NCI-H1436 treated with DMSO at 0.1 percent for 48 hours (cell line): Measurements from ENCODE around the gene EIF4ENIF1.
"Not testable (repeated sequence)": the region's sequence is repeated elsewhere in the genome, so short reads cannot be mapped to it uniquely, and the experiment has no call there.

ENCODE experiments used
- DNase-seq: peaks from one replicate; lab custom pipeline; 2025; lab: John Stamatoyannopoulos, UW

EIF4ENIF1 gene, protein sequence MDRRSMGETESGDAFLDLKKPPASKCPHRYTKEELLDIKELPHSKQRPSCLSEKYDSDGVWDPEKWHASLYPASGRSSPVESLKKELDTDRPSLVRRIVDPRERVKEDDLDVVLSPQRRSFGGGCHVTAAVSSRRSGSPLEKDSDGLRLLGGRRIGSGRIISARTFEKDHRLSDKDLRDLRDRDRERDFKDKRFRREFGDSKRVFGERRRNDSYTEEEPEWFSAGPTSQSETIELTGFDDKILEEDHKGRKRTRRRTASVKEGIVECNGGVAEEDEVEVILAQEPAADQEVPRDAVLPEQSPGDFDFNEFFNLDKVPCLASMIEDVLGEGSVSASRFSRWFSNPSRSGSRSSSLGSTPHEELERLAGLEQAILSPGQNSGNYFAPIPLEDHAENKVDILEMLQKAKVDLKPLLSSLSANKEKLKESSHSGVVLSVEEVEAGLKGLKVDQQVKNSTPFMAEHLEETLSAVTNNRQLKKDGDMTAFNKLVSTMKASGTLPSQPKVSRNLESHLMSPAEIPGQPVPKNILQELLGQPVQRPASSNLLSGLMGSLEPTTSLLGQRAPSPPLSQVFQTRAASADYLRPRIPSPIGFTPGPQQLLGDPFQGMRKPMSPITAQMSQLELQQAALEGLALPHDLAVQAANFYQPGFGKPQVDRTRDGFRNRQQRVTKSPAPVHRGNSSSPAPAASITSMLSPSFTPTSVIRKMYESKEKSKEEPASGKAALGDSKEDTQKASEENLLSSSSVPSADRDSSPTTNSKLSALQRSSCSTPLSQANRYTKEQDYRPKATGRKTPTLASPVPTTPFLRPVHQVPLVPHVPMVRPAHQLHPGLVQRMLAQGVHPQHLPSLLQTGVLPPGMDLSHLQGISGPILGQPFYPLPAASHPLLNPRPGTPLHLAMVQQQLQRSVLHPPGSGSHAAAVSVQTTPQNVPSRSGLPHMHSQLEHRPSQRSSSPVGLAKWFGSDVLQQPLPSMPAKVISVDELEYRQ

DNA sequence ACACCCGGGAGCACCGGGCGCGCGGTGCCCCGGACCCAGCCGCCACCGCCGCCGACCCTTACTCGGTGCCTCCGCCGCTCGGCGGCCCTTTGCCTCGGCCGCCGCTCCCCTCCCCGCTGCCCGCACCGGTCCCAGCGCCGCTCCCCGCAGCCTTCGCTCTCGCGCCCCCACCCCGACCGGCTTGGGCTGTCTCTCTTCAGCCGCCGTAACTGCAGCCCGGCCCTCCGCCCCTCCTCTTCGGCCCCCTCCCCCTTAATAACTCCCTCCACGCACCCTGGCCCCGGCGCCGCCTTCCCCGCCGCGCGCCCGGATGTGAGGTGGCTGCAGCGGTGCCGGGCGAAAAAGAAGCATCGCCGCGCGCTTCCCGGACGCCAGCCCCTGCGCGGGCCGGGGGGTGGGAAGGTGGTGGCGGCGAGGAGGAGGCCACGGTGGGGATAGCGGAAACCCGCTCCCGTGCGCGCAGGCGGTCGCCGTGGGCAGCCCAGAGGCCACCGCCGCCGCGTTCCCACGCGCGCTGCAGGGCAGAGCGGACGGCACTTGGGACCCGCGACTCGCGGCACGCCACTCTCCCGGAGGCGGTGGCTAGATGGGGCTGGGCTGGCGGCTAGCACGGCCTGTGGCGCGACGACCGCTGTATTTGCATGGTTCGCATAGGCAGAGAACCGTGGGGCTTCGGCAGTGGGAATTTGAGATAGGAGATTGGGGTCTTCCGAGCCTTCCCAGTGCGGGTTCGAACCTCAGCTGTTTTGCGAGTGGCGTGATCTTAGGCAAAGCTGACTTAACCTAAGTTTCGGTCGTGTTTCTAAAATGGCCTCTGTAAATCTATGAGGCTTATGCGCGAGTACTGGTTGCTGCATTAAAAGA is at the start of gene EIF4ENIF1:
Gene EIF4ENIF1 (minus strand): TSS at position 211 of the 864 bp plus-strand sequence. CDS start 1,124 bp downstream, outside the sequence.
- DNase-seq, result no peak

DNA sequence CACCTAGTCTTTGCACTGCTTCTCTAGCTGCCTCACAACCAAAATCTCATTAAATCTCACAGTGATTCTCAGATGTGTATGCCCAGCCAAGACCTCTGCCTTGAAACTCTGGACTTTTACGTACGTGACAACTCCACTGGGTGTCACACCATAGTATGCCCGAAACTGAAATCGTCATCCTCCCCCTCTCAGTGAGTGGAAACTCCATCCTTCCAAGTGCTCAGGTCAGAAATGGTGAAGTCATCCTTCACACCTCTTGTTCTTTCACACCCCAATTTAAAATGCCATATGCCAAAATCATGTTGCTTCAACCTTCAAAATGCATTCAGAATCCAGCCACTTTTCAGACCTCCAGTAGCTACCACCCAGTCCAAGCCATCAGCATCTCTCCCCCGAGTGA is 49.2 kb upstream of the EIF4ENIF1 start:
- no peak for DNase-seq

GRCh38 chr22:31537019-31537535 is 47.4 kb upstream of the EIF4ENIF1 start:
- DNase-seq, result no peak

- no peak for DNase-seq
Measured at GRCh38 chr22:31533374-31533773, 43.7 kb upstream of the EIF4ENIF1 start.

GRCh38 chr22:31532060-31532459 is 42.4 kb upstream of the EIF4ENIF1 start:
- DNase-seq, result no peak

DNA sequence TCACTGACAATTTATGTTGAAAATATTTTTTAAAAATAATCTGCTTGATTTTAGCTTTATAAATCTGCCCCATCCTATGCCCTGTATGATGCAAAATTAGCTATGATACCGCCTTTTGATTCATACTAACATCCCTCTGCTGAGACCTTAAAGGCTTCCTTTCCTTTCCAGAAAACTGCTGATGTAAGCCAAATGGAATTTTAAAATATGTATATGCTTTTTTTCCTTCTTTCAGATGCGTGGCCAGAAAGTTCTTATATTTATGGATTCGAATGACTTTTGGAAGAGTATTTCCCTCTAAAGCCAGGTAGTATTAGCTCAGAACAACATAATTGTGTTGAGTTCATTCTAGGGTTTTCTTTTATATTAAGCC is 41.2 kb upstream of the EIF4ENIF1 start:
- DNase-seq, result no peak

GRCh38 chr22:31526270-31526669 is 36.6 kb upstream of the EIF4ENIF1 start:
- DNase-seq, result no peak

GRCh38 chr22:31524132-31524531 is 34.5 kb upstream of the EIF4ENIF1 start:
- DNase-seq, result not testable (repeated sequence)

- no peak for DNase-seq
Measured at GRCh38 chr22:31520051-31520450, 30.4 kb upstream of the EIF4ENIF1 start.

- no peak for DNase-seq
Measured at GRCh38 chr22:31509061-31509762, 19.6 kb upstream of the EIF4ENIF1 start.

DNA sequence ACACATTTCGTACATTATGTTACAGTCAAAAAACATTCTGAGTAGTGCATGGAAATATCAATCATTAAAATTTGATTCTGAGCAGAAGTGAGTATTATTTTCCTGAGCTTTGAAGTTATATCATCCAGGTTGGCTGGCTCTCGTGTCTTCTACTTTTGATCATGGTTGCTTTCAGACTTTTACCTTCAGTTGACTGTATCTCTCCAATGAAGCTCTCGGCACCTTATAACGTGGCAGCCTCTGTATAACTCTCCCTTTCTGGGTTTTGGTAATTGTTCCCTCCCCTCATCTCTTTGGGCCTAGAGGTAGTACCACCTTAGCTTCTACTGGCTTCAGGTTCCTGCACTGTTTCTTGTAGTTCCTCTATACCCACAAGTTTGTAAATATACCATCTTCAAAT is 18.9 kb upstream of the EIF4ENIF1 start:
- no peak for DNase-seq

DNA sequence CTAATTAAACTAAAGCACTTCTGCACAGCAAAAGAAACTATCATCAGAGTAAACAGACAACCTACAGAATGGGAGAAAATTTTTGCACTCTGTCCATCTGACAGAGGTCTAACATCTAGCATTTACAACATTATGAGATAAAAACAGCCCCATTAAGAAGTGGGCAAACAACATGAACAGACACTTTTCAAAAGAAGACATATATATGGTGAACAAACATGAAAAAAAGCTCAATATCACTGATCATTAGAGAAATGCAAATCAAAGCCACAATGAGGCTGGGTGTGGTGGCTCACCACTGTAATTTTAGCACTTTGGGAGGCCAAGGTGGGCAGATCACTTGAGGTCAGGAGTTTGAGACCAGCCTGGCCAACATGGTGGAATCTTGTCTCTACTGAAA is 17.9 kb upstream of the EIF4ENIF1 start:
- not testable (repeated sequence) for DNase-seq

DNA sequence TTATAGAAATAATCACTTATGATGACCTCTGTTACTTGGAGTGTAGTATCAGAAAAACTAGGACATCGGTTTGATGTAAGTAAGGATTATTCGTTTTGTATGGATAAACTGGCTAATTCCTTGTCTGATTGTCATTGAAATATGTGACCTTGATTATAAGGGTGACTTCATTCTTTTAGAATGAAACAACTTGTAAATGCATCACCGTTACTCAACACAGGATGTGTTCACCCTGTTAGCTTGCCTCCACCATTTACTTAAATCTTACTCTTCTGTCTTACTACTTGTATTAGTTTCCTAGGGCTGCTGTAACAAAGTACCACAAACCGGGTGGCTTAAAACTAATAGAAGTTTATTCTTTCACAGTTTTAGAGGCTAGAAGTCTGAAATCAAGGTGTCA is 14.6 kb upstream of the EIF4ENIF1 start:
- DNase-seq, result no peak

DNA sequence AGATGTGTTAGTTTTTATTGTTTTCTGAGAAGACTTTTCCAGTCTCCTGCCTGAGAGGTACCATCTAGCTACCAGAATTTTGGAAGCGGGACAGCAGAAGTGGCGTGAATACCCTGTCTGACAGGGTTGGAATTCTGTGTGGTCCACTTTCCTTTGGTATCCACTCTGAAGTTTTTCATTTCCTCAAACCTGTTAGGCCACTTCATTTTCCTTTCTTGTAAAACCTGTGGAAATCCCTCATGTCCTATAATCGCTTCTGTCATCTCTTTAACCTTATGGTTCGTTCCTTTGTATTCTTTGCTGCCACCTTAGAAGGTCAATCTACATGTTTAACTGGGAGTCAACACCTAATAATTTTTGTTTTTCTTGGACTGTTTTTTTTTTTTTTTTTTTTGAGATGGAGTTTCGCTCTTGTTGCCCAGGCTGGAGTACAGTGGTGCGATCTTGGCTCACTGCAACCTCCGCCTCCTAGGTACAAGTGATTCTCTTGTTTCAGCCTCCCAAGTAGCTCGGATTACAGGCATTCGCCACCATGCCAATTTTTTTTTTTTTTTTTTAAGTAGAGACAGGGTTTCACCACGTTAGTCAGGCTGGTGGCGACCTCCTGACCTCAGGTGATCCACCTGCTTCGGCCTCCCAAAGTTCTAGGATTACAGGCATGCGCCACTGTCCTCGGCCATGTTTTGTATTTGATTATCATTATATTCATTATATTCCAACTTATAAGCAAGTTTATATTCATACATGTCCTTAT is 13.7 kb upstream of the EIF4ENIF1 start:
- DNase-seq, result no peak

DNA sequence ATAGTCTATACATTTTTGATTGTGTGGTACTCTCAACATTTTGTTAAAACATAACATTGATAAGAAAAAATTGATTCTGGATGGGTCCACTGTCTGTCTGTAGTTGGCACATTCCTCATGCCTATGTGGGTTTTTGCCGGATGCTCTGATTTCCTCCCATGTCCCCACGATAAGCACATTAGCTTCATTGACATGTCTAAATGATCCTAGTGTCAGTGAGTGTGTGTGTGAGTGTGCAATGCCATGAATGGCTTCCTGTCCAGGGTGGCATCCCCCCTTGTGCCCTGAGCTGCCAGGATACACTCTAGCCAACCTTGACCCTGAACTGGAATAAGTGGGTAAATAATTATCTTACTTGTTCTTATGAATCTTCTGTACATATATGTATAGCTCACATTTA is 12.1 kb upstream of the EIF4ENIF1 start:
- DNase-seq, result no peak

GRCh38 chr22:31497148-31497938 is 7.7 kb upstream of the EIF4ENIF1 start:
- no peak for DNase-seq

DNA sequence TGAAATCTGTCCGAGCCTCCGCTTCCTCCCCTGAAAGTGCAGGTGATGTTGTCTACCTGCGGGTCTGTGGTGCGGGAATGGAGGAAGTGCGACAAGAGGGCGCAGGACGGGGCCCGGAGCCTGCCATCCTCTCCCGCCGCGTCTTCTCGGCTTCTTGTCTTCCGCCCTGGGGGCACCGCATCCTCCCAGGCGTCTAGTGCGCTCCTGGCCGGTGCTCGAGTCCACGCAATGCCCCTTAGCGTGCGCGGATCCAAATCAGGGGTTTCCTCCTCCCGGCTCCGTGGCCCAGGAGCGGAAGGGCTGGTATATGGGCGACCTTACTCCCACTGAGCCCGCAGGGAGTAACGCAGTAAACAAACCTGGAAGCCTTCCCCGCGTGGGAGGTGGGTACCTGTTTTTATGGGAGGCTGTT is 7.1 kb upstream of the EIF4ENIF1 start:
- no peak for DNase-seq

DNA sequence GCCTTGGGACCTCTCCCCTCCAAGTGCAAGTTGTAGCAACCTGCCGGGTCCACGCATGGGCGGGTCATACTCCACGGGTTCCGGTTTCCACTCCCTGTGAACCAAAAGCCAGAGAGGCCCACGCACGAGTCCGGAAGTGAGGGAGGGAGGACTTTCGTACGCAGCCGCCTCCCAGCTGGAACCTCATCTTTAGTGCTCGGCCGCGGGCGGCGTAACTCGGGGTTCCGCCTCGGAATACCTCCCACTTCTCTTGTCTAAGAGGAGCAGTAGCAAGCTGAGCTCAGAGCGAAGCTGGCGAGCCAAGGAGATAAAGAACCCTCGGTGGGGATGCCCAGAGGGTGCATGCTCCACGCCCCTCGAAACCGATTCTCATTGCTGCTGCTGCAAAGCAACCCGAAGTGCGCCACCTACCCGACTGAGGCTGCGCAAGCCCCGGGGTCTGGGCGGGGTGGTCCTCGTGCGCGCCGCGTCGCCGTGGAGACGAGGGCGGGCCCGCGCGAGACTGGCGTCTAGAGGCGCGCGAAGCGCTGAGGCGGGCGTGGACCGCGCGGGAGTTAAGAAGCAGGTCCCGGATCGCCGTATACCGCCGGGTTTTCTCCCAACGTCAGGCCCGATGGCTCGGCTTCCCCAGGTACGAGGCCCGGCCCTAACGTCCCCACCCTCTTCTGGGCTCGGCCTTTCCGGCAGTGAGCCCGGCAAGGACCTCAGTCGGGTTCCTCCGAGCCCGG is 6.5 kb upstream of the EIF4ENIF1 start, which contains the start of gene SFI1:
Gene SFI1 (plus strand): TSS at position 530 of the 728 bp plus-strand sequence. CDS start 11,749 bp downstream, outside the sequence.
- DNase-seq, result peak; percentile 42

- DNase-seq, result no peak
Measured at GRCh38 chr22:31495343-31495742, 5.7 kb upstream of the EIF4ENIF1 start.
